Loucy (cell line): ENCODE data around the gene TP53AIP1.

Experiments used
- H2AFZ ChIP-seq: fragments of 200-600 bp; sonication (generic); 2 replicates; pipeline ENCODE4 v1.6.0; 2016; ENCODE audit warnings: antibody characterized with exemption, mild to moderate bottlenecking, low read length, moderate library complexity
- H3F3A ChIP-seq: fragments of 200-600 bp; 2 replicates; pipeline ENCODE4 v1.6.0; 2016; ENCODE audit warnings: antibody characterized with exemption, low read depth, mild to moderate bottlenecking
- H3K27me3 ChIP-seq: fragments of 200-600 bp; sonication (generic); 2 replicates; pipeline ENCODE4 v1.6.1; 2014; ENCODE audit warnings: low read length, mild to moderate bottlenecking; ENCODE audit not compliant: insufficient read depth, poor library complexity, severe bottlenecking
- H3K36me3 ChIP-seq: fragments of 200-600 bp; sonication (generic); 2 replicates; pipeline ENCODE4 v1.6.1; 2016; ENCODE audit warnings: low read length; ENCODE audit not compliant: insufficient read depth
- H3K4me1 ChIP-seq: fragments of 200-600 bp; sonication (generic); 2 replicates; pipeline ENCODE4 v1.5.1; 2014; ENCODE audit warnings: low read length, mild to moderate bottlenecking; ENCODE audit not compliant: insufficient read depth, poor library complexity, severe bottlenecking
- H3K4me2 ChIP-seq: fragments of 200-600 bp; sonication (generic); 2 replicates; pipeline ENCODE4 v1.6.0; 2014; ENCODE audit warnings: antibody characterized with exemption, low read length, low read depth, mild to moderate bottlenecking; ENCODE audit not compliant: poor library complexity, severe bottlenecking
- H3K4me3 ChIP-seq: fragments of 200-600 bp; sonication (generic); 2 replicates; pipeline ENCODE4 v1.5.1; 2014; ENCODE audit warnings: low read length, mild to moderate bottlenecking, mixed read lengths; ENCODE audit not compliant: poor library complexity, severe bottlenecking
- H3K79me2 ChIP-seq: fragments of 200-600 bp; sonication (generic); 2 replicates; pipeline ENCODE4 v1.6.1; 2014; ENCODE audit warnings: low read length; ENCODE audit not compliant: insufficient read depth
- H3K9ac ChIP-seq: fragments of 200-600 bp; sonication (generic); 2 replicates; pipeline ENCODE4 v1.6.0; 2014; ENCODE audit warnings: mild to moderate bottlenecking, low read depth, low read length, moderate library complexity; ENCODE audit not compliant: poor library complexity, severe bottlenecking
- H3K9me2 ChIP-seq: fragments of 200-600 bp; sonication (generic); replicated peaks from 2 replicates; pipeline ENCODE4 v1.6.1; 2016; ENCODE audit warnings: low read depth, low read length, mixed read lengths
- H3K9me3 ChIP-seq: fragments of 200-600 bp; sonication (generic); 2 replicates; pipeline ENCODE4 v1.6.1; 2014; ENCODE audit warnings: mild to moderate bottlenecking, antibody characterized with exemption, low read length, low read depth; ENCODE audit not compliant: insufficient read depth
- H4K20me1 ChIP-seq: fragments of 200-600 bp; sonication (generic); 2 replicates; pipeline ENCODE4 v1.6.0; 2014; ENCODE audit warnings: antibody characterized with exemption, low read length, mild to moderate bottlenecking; ENCODE audit not compliant: insufficient read depth, poor library complexity, severe bottlenecking
- EZH2phosphoT487 ChIP-seq: fragments of 200-600 bp; IDR thresholded peaks from 2 replicates; pipeline ENCODE4 v1.6.1; 2018; ENCODE audit warnings: antibody characterized with exemption, mild to moderate bottlenecking, moderate library complexity, borderline replicate concordance
- TF ChIP-seq, protein P1 (sequence below): fragments of 200-600 bp; sonication (generic); conservative IDR thresholded peaks from 2 replicates; pipeline ENCODE4 v1.5.1; 2014; ENCODE audit warnings: mild to moderate bottlenecking, antibody characterized with exemption, low read length

The TP53AIP1 gene

DNA sequence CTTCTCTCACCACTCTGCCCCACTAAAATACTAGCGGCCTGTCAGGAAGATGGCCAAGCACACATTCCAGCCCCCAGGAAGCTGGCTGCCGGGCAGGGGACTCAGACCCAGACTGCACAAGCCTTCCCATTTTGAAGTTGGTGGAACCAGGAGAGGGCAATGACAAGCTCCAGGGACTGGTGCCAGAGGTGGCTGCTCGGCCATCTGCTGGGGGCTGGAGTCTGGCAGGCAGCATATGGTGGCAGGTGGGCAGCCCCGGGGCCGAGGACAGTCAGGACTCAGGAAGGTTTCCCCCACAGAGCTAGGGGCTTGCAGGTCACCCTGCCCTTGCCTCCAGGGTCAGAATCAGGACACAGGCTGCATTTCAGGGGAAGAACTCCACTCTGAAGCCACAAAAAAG lies 28.9 kb downstream of the TP53AIP1 start:
- TF ChIP-seq EZH2phosphoT487: no peak
- TF ChIP-seq, protein P1, sequence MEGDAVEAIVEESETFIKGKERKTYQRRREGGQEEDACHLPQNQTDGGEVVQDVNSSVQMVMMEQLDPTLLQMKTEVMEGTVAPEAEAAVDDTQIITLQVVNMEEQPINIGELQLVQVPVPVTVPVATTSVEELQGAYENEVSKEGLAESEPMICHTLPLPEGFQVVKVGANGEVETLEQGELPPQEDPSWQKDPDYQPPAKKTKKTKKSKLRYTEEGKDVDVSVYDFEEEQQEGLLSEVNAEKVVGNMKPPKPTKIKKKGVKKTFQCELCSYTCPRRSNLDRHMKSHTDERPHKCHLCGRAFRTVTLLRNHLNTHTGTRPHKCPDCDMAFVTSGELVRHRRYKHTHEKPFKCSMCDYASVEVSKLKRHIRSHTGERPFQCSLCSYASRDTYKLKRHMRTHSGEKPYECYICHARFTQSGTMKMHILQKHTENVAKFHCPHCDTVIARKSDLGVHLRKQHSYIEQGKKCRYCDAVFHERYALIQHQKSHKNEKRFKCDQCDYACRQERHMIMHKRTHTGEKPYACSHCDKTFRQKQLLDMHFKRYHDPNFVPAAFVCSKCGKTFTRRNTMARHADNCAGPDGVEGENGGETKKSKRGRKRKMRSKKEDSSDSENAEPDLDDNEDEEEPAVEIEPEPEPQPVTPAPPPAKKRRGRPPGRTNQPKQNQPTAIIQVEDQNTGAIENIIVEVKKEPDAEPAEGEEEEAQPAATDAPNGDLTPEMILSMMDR: no peak
- H3K9ac ChIP-seq: no peak overlapping the region
- H3K9me3 ChIP-seq: no peaks in the 10 kb centered on the region
- H2AFZ ChIP-seq: no peak overlapping the region
- no peak overlapping the region for H3K4me3 ChIP-seq
- H3K4me2 ChIP-seq: no peak overlapping the region
- peaks cover under 1% of the 10 kb centered on the region for H3K4me1 ChIP-seq
- no peaks in the 10 kb centered on the region for H3K79me2 ChIP-seq
- no peaks in the 10 kb centered on the region for H4K20me1 ChIP-seq
- H3K27me3 ChIP-seq: no peaks in the 10 kb centered on the region
- no peaks in the 10 kb centered on the region for H3F3A ChIP-seq
- no peaks in the 10 kb centered on the region for H3K36me3 ChIP-seq
- H3K9me2 ChIP-seq: no peaks in the 10 kb centered on the region

DNA sequence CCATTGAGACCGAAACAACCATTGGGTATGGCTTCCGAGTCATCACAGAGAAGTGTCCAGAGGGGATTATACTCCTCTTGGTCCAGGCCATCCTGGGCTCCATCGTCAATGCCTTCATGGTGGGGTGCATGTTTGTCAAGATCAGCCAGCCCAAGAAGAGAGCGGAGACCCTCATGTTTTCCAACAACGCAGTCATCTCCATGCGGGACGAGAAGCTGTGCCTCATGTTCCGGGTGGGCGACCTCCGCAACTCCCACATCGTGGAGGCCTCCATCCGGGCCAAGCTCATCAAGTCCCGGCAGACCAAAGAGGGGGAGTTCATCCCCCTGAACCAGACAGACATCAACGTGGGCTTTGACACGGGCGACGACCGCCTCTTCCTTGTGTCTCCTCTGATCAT lies 31.0 kb downstream of the TP53AIP1 start:
- TF ChIP-seq, protein P1: no peak
- no peak for TF ChIP-seq EZH2phosphoT487
- H3K4me2 ChIP-seq: no peak overlapping the region
- H3K4me1 ChIP-seq: peaks cover 6% of the 10 kb centered on the region
- H3K27me3 ChIP-seq: no peaks in the 10 kb centered on the region
- H3K9me2 ChIP-seq: no peaks in the 10 kb centered on the region
- no peak overlapping the region for H3K9ac ChIP-seq
- no peaks in the 10 kb centered on the region for H3K79me2 ChIP-seq
- no peaks in the 10 kb centered on the region for H3F3A ChIP-seq
- no peak overlapping the region for H2AFZ ChIP-seq
- no peaks in the 10 kb centered on the region for H3K9me3 ChIP-seq
- H3K4me3 ChIP-seq: no peak overlapping the region
- no peaks in the 10 kb centered on the region for H4K20me1 ChIP-seq
- no peaks in the 10 kb centered on the region for H3K36me3 ChIP-seq

DNA sequence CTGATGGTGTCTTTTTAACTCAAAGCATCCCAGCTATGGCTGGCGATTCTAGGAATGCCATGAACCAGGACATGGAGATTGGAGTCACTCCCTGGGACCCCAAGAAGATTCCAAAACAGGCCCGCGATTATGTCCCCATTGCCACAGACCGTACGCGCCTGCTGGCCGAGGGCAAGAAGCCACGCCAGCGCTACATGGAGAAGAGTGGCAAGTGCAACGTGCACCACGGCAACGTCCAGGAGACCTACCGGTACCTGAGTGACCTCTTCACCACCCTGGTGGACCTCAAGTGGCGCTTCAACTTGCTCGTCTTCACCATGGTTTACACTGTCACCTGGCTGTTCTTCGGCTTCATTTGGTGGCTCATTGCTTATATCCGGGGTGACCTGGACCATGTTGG lies 31.4 kb downstream of the TP53AIP1 start:
- no peaks in the 10 kb centered on the region for H4K20me1 ChIP-seq
- H3K36me3 ChIP-seq: no peaks in the 10 kb centered on the region
- no peaks in the 10 kb centered on the region for H3F3A ChIP-seq
- no peaks in the 10 kb centered on the region for H3K9me3 ChIP-seq
- no peaks in the 10 kb centered on the region for H3K27me3 ChIP-seq
- H3K9ac ChIP-seq: no peak overlapping the region
- H3K4me3 ChIP-seq: no peak overlapping the region
- TF ChIP-seq EZH2phosphoT487: no peak
- H2AFZ ChIP-seq: no peak overlapping the region
- H3K4me2 ChIP-seq: no peak overlapping the region
- no peaks in the 10 kb centered on the region for H3K79me2 ChIP-seq
- H3K9me2 ChIP-seq: no peaks in the 10 kb centered on the region
- H3K4me1 ChIP-seq: peaks cover 7% of the 10 kb centered on the region

DNA sequence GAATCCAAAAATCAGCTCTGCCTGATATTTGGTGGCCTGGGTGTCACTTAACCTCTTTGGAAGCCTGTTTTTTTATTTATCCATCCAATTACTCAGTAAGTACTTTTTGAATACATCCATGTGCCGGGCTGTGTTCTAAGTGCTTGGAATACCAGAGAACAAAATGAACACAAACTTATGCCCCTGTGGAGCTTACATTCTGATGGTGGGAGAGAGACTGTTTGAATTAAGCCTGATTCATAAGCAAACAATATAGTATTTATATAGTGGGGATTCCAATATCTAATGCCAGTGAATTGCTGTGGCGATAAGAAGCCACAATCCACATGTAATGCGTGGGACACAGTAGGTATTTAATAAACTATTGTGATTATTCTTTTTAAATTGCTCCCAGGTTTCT lies 32.1 kb downstream of the TP53AIP1 start:
- no peaks in the 10 kb centered on the region for H3K27me3 ChIP-seq
- no peaks in the 10 kb centered on the region for H4K20me1 ChIP-seq
- H3F3A ChIP-seq: no peaks in the 10 kb centered on the region
- TF ChIP-seq EZH2phosphoT487: no peak
- TF ChIP-seq, protein P1: no peak
- H3K4me2 ChIP-seq: no peak overlapping the region
- no peak overlapping the region for H3K9ac ChIP-seq
- H3K36me3 ChIP-seq: no peaks in the 10 kb centered on the region
- H3K9me2 ChIP-seq: no peaks in the 10 kb centered on the region
- no peaks in the 10 kb centered on the region for H3K9me3 ChIP-seq
- no peak overlapping the region for H3K4me3 ChIP-seq
- no peak overlapping the region for H2AFZ ChIP-seq
- peaks cover 10% of the 10 kb centered on the region for H3K4me1 ChIP-seq
- no peaks in the 10 kb centered on the region for H3K79me2 ChIP-seq
